HG02588 (cell line): ENCODE results near the gene OLFML1.

Experiments
- ATAC-seq: cut with Tn5 transposase; IDR thresholded peaks from one replicate; pipeline ENCODE4 v1.9.1; 2021; ENCODE audit warnings: mild to moderate bottlenecking, moderate library complexity; ENCODE audit not compliant: unreplicated experiment

Gene OLFML1

GRCh38 chr11:7473717-7474116 lies 11.6 kb upstream of the OLFML1 start:
- ATAC-seq, result peak; percentile 95

GRCh38 chr11:7480113-7480512 lies 5.2 kb upstream of the OLFML1 start:
- no peak for ATAC-seq

GRCh38 chr11:7484131-7484530 lies 1.2 kb upstream of the OLFML1 start:
- no peak for ATAC-seq

- ATAC-seq, result no peak
Observed at GRCh38 chr11:7484645-7485044, 661 bp upstream of the OLFML1 start.

GRCh38 chr11:7486098-7486780 lies 933 bp downstream of the OLFML1 start:
- no peak for ATAC-seq

- ATAC-seq, result no peak
Observed at GRCh38 chr11:7486781-7487140, 1.5 kb downstream of the OLFML1 start.

GRCh38 chr11:7487360-7487759 lies 2.1 kb downstream of the OLFML1 start:
- no peak for ATAC-seq

GRCh38 chr11:7488681-7489080 lies 3.4 kb downstream of the OLFML1 start:
- ATAC-seq, result no peak

GRCh38 chr11:7489376-7489775 lies 4.1 kb downstream of the OLFML1 start:
- no peak for ATAC-seq

- no peak for ATAC-seq
Observed at GRCh38 chr11:7490054-7490453, 4.7 kb downstream of the OLFML1 start.

GRCh38 chr11:7490535-7490934 lies 5.2 kb downstream of the OLFML1 start:
- no peak for ATAC-seq

GRCh38 chr11:7492253-7492652 lies 6.9 kb downstream of the OLFML1 start:
- no peak for ATAC-seq

- ATAC-seq, result no peak
Observed at GRCh38 chr11:7493670-7494069, 8.4 kb downstream of the OLFML1 start.

- no peak for ATAC-seq
Observed at GRCh38 chr11:7494086-7494745, 8.9 kb downstream of the OLFML1 start.

- ATAC-seq, result peak; percentile 92
Observed at GRCh38 chr11:7495882-7496551, 10.7 kb downstream of the OLFML1 start.

- no peak for ATAC-seq
Observed at GRCh38 chr11:7498193-7498592, 12.9 kb downstream of the OLFML1 start.

GRCh38 chr11:7499081-7499480 lies 13.8 kb downstream of the OLFML1 start:
- ATAC-seq, result no peak

- ATAC-seq, result no peak
Observed at GRCh38 chr11:7500251-7500650, 14.9 kb downstream of the OLFML1 start.

GRCh38 chr11:7501251-7501650 lies 15.9 kb downstream of the OLFML1 start:
- ATAC-seq, result no peak

- no peak for ATAC-seq
Observed at GRCh38 chr11:7501894-7502293, 16.6 kb downstream of the OLFML1 start.

GRCh38 chr11:7506243-7506642 lies 20.9 kb downstream of the OLFML1 start:
- no peak for ATAC-seq

GRCh38 chr11:7508087-7508486 lies 22.8 kb downstream of the OLFML1 start:
- ATAC-seq, result no peak
